ENCODE measurements around the gene DPH2. TPM values are rescaled to one million over a fixed set of nuclear protein-coding genes. Genes with fewer than 3 reads are reported as not detected.

The DPH2 gene
- total and polyA plus RNA-seq, 9 donors, result 14.0 to 21.9 (median 18.1) TPM

DNA sequence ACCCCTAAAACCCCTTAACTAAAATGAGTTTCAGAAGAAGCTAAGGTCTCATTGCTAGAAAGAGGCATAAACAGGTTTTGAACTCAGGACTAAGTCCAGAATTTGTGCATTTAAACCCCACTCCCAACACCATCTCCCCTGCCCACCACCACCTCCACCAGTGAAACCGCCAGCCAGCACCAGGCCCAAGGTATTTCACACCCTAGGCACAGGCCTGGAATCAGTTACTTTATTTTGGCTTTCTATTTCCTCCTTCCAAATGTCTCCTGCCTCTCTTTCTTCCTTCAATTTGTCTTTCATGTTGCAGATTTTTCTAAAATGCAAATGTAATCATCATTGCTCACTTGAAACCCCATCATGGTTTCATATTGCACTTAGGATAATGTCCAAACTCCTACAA lies 24.9 kb upstream of the DPH2 start:
- whole genome bisulfite sequencing (ENCODE audit: insufficient coverage), result 100% methylated on average over 1 of the region's 1 CpG
- Histone ChIP-seq H3K4me1 (ENCODE audit: control insufficient read depth, insufficient read depth, low read length) (peaks cover 36% of the 10 kb centered on the region), H3K4me3 (ENCODE audit: low read length) (no peak overlapping the region)

DNA sequence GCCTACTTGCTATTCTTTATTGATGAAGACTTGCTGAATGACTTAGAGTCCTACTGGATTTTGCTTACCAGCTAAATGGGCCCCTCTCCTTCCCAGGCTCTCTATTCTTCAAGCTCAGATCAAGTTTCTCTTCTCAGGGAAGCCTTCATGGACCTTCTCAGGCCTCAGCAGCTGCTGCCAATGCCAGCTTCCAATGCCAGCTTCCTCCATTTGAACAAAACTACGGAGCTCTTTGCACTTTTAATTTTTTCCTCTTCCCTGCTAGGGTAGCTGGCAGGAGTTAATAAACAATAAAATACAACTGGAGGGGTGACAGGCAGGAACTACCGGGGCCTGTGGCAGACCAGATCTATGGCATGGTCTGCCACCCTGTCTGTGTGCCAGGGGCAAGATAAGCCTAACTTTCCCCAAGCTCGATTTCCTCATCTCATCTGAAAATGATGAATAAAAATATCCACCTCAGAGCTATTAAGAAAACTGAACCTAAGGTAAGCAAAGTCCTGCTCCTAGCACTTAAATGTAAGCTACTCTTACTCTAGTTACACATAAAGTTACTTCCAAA lies 24.1 kb upstream of the DPH2 start:
- no CpG with 5 or more reads among the region's 3 CpGs for WGBS (ENCODE audit: insufficient coverage)
- Histone ChIP-seq H3K9me3 (replicated peaks; ENCODE audit: control insufficient read depth, low read depth, low read length) (no peaks in the 10 kb centered on the region), H3K27ac (ENCODE audit: low read length) (peak overlapping the region; percentile 91), H3K4me1 (ENCODE audit: control insufficient read depth, insufficient read depth, low read length) (peaks cover 39% of the 10 kb centered on the region), H3K4me3 (ENCODE audit: low read length) (peak overlapping the region; percentile 67), H3K36me3 (ENCODE audit: control insufficient read depth, insufficient read depth, low read length) (peaks cover 16% of the 10 kb centered on the region), H3K27me3 (ENCODE audit: control insufficient read depth, insufficient read depth, low read length) (no peaks in the 10 kb centered on the region)
- DNase-seq, result peak; percentile 39

More for the DNA sequence above, 24.9 kb upstream of the DPH2 start:
- H3K27me3 ChIP-seq (ENCODE audit: control insufficient read depth, insufficient read depth, low read length), result no peaks in the 10 kb centered on the region
- H3K36me3 ChIP-seq (ENCODE audit: control insufficient read depth, insufficient read depth, low read length), result peaks cover 8% of the 10 kb centered on the region
- no peak overlapping the region for H3K27ac ChIP-seq (ENCODE audit: low read length)
- DNase-seq, result no peak
- no peaks in the 10 kb centered on the region for H3K9me3 ChIP-seq (replicated peaks; ENCODE audit: control insufficient read depth, low read depth, low read length)

DNA sequence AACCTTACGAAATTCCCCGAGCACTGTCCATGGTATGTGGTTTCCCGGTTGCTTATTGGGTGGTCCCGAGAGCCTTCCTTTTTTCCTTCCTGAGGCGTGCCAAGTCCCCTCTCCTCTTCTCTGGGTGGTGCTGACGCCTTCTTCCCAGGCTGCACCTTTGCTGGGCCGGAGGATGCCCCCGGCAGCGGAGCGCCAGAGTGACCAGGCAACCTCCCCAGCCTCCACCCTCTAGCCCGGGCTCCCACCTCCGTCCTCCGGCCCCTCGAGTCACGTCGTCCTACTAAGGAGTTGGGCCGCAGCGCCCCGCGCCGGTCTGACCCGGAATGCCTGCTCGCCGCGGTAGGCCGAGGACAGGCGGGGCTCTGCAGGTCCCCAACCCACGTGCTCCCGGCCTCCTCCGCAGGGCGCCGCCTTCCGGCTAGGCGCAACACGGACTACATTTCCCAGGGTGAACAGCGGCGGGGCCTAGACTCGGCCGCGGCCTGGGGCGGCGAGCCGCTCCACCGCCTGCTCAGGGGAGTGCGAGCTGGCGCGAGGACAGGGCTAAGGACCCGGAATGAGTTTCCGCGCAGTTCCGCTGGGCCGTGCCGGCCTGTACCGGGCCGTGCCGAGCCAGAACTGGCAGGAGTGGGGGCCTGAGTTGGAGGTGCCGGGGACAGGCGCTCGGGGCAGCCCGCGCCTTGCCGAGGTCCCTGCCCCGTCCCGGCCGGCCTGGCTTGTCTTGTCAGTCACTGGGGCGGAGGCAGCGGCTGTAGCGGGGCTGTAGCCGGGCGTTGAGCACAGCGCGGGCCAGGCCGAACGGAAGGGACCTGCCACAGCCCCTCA lies 23.4 kb upstream of the DPH2 start, which contains the start of gene IPO13:
TSS of gene IPO13 (plus strand) at position 715 of the 825 bp plus-strand sequence. CDS start 651 bp downstream, outside the sequence.
- Histone ChIP-seq H3K27ac (ENCODE audit: low read length) (peak within 1 kb of the TSS; percentile 94), H3K4me1 (ENCODE audit: control insufficient read depth, insufficient read depth, low read length) (peaks cover 41% of the 10 kb centered on the region), H3K9me3 (replicated peaks; ENCODE audit: control insufficient read depth, low read depth, low read length) (no peaks in the 10 kb centered on the region), H3K4me3 (ENCODE audit: low read length) (peak within 1 kb of the TSS; percentile 67), H3K27me3 (ENCODE audit: control insufficient read depth, insufficient read depth, low read length) (no peaks in the 10 kb centered on the region), H3K36me3 (ENCODE audit: control insufficient read depth, insufficient read depth, low read length) (peaks cover 20% of the 10 kb centered on the region)
- under 1% methylated on average over 74 of the region's 74 CpGs for WGBS (ENCODE audit: insufficient coverage)
- peak; percentile 98 for DNase-seq

DNA sequence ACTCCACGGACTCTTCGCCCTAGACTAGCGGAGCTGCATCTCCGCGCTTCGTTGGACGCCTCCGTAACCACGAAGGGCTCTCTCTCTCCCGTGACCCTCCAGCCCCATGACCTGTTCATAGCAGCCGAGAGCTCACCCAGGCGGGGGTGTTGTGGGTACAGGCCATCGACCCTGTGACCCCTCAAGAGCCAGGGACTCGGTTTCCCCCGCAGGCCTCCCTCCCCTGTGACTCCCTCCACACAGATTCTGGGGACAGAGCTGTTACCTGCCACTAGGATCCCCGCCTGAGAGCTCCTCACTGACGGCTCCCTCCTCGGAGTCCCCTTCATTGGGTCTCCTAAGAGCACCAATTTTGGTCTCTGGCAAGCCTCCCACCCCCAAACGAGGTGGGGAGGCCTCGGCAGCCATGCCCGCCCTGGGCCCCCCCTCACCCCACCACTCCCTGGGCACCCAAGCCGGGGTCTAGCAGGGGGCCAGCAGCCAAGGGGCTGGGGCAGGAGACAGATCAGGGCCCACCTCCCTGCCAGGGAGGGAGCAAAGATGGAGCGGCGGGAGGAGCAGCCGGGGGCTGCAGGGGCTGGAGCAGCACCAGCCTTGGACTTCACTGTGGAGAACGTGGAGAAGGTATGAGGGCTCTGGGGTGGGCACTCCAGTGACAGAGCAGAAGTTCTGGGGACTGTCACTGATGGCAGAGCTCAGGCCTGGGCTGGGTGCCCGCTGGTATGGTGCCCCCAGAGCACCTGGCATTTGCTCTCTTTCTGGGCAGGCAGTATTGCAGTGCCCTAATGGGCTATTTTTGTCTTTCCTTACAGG lies 22.5 kb upstream of the DPH2 start:
- Histone ChIP-seq H3K4me1 (ENCODE audit: control insufficient read depth, insufficient read depth, low read length) (peaks cover 41% of the 10 kb centered on the region), H3K9me3 (replicated peaks; ENCODE audit: control insufficient read depth, low read depth, low read length) (no peaks in the 10 kb centered on the region), H3K27ac (ENCODE audit: low read length) (peak overlapping the region; percentile 94), H3K27me3 (ENCODE audit: control insufficient read depth, insufficient read depth, low read length) (no peaks in the 10 kb centered on the region), H3K4me3 (ENCODE audit: low read length) (peak overlapping the region; percentile 67), H3K36me3 (ENCODE audit: control insufficient read depth, insufficient read depth, low read length) (peaks cover 22% of the 10 kb centered on the region)
- DNase-seq, result peak; percentile 44
- 4% methylated on average over 23 of the region's 27 CpGs for WGBS (ENCODE audit: insufficient coverage)

DNA sequence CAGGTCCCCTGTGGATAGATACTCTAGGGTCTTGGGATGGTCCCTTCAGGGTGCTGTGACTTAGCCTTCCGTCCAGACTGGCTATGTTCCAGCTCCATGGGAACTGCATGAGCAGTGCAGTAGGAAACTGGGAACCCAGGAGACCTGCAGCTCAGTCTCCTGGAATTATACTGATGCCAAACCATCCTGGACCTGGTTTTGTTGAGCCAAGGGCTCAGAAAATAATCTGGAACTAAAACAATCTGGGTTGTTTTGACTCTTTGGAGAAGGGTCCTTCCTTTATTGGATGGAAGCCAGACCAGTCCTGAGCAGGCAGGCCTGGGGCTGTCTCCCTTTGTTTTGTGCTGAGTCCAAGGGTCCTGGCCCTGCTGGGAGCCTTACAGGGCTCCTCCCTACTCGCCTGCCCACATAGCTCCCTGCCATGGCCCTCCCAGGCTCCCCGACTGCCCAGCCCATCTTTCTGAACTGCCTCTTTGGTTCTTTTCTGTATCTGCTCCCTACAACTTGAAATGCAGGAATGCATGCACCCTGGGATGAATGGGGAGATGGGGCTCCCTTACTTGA lies 21.9 kb upstream of the DPH2 start:
- H3K27me3 ChIP-seq (ENCODE audit: control insufficient read depth, insufficient read depth, low read length), result no peaks in the 10 kb centered on the region
- peaks cover 25% of the 10 kb centered on the region for H3K36me3 ChIP-seq (ENCODE audit: control insufficient read depth, insufficient read depth, low read length)
- DNase-seq, result no peak
- H3K27ac ChIP-seq (ENCODE audit: low read length), result peak overlapping the region; percentile 8
- WGBS (ENCODE audit: insufficient coverage), result 0% methylated on average over 1 of the region's 3 CpGs
- peaks cover 41% of the 10 kb centered on the region for H3K4me1 ChIP-seq (ENCODE audit: control insufficient read depth, insufficient read depth, low read length)
- peak overlapping the region; percentile 67 for H3K4me3 ChIP-seq (ENCODE audit: low read length)
- H3K9me3 ChIP-seq (replicated peaks; ENCODE audit: control insufficient read depth, low read depth, low read length), result no peaks in the 10 kb centered on the region

DNA sequence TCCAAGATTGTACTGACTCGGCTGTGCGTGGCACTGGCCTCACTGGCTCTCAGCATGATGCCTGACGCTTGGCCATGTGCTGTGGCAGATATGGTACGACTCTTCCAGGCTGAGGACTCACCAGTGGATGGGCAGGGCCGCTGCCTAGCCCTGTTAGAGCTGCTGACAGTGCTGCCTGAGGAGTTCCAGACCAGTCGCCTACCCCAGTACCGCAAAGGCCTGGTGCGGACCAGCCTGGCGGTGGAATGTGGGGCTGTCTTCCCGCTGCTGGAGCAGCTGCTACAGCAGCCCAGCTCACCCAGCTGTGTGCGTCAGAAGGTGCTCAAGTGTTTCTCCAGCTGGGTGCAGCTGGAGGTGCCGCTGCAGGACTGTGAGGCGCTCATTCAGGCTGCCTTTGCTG lies 20.1 kb upstream of the DPH2 start:
- Histone ChIP-seq H3K36me3 (ENCODE audit: control insufficient read depth, insufficient read depth, low read length) (peaks cover 23% of the 10 kb centered on the region), H3K4me1 (ENCODE audit: control insufficient read depth, insufficient read depth, low read length) (peaks cover 39% of the 10 kb centered on the region), H3K9me3 (replicated peaks; ENCODE audit: control insufficient read depth, low read depth, low read length) (no peaks in the 10 kb centered on the region), H3K27ac (ENCODE audit: low read length) (peak overlapping the region; percentile 26), H3K27me3 (ENCODE audit: control insufficient read depth, insufficient read depth, low read length) (no peaks in the 10 kb centered on the region), H3K4me3 (ENCODE audit: low read length) (no peak overlapping the region)
- DNase-seq, result no peak
- 80% methylated on average over 13 of the region's 13 CpGs for WGBS (ENCODE audit: insufficient coverage)

DNA sequence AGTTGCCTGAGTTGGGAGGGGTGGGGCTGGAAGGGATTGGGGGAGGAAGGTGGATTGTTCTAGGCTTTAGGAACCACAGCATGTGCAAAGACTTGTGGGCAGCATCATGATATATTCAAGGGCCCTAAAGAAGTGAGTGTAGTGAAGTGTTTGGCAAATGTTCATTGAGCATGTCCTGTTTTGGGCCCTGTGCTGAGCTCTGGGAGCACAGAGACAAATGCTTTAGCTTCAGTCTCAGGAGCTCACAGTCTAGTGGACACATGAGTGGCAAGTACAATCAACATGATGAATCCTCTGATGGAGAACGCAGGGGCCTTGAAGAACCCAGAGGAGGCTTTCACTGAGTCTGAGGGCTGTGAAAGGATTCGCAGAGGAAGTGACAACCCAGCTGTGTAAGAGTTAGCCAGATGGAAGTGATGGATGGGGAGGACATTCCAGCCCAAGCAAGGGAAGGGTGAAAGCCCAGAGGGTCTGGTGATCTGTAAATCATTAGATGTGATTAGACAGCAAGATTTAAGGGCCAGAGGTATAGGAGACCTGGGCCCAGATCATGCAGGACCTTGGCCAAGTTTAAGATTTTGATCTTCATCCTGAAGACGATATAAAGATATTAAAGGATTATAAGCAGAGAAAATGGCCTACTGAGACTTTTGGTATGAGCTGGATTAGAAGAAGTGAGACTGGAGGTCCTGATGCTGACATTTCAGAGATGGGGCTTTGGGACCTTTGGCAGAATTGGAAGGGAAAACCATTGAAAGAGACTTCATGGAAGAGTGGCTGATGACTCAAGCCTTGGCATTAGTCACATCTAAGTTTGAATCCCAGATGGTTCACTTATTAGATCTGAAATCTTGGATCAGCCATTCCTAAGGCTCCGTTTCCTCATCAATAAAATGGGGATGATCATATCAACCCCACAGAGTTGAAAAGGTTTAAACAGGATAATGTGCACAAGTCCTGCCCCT lies 18.5 kb upstream of the DPH2 start:
- peaks cover 31% of the 10 kb centered on the region for H3K4me1 ChIP-seq (ENCODE audit: control insufficient read depth, insufficient read depth, low read length)
- no peak for DNase-seq
- no peaks in the 10 kb centered on the region for H3K9me3 ChIP-seq (replicated peaks; ENCODE audit: control insufficient read depth, low read depth, low read length)
- no peaks in the 10 kb centered on the region for H3K27me3 ChIP-seq (ENCODE audit: control insufficient read depth, insufficient read depth, low read length)
- H3K4me3 ChIP-seq (ENCODE audit: low read length), result no peak overlapping the region
- 90% methylated on average over 3 of the region's 4 CpGs for WGBS (ENCODE audit: insufficient coverage)
- no peak overlapping the region for H3K27ac ChIP-seq (ENCODE audit: low read length)
- H3K36me3 ChIP-seq (ENCODE audit: control insufficient read depth, insufficient read depth, low read length), result peaks cover 33% of the 10 kb centered on the region

DNA sequence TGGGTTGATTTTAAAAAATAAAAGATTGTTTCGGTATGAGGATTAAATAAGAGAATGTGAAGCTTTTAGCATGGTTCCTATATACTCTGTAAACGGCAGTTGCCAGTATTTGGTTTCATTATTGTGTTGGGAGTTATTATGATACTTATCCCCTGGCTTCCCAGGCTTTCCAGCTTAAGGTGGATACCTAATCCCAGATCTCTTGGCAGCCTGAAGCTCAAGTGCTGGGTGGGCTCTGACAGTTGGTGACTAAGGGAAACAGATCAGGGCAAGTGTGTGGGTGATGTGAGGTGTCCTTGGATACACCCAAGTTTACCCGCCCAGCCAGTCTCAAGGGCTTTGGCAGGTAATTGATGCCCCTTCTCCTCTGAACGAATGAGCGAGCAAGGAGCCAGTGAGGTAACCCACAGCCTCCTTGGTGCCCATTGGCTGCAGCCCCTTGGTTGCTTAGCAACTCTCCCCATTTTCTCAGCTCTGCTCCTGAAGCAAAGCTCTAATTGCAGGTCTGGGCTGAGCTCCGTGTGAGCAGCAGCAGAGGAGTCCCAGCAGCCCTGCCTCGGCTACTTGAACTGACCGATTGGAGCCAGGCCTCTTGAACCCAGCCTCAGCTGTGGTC lies 17.0 kb upstream of the DPH2 start:
- WGBS (ENCODE audit: insufficient coverage), result 56% methylated on average over 5 of the region's 8 CpGs
- Histone ChIP-seq H3K27ac (ENCODE audit: low read length) (no peak overlapping the region), H3K4me1 (ENCODE audit: control insufficient read depth, insufficient read depth, low read length) (peaks cover 23% of the 10 kb centered on the region), H3K27me3 (ENCODE audit: control insufficient read depth, insufficient read depth, low read length) (no peaks in the 10 kb centered on the region), H3K9me3 (replicated peaks; ENCODE audit: control insufficient read depth, low read depth, low read length) (no peaks in the 10 kb centered on the region), H3K4me3 (ENCODE audit: low read length) (no peak overlapping the region), H3K36me3 (ENCODE audit: control insufficient read depth, insufficient read depth, low read length) (peaks cover 48% of the 10 kb centered on the region)
- DNase-seq, result no peak

DNA sequence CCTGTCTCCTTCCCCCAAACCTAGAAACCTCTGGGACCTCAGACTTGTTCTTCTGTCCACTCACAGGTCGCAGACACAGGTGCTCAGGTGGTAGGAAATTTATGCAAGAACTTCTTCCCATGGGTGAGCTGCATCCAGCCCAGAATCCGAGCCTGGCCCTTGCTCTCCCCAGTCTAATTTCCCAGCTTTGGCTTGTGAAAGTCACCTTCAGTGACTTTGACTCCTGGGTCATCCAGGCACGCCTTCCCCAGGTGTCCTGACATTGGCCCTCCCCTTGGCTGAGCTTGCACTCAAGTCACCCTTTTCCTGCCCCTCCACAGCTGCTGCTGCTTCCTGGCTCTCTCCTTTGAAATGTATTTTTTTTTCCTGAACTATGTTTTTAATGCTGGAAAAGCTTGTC lies 16.4 kb upstream of the DPH2 start:
- 58% methylated on average over 2 of the region's 3 CpGs for WGBS (ENCODE audit: insufficient coverage)
- Histone ChIP-seq H3K27ac (ENCODE audit: low read length) (no peak overlapping the region), H3K4me3 (ENCODE audit: low read length) (no peak overlapping the region), H3K27me3 (ENCODE audit: control insufficient read depth, insufficient read depth, low read length) (no peaks in the 10 kb centered on the region), H3K36me3 (ENCODE audit: control insufficient read depth, insufficient read depth, low read length) (peaks cover 54% of the 10 kb centered on the region), H3K4me1 (ENCODE audit: control insufficient read depth, insufficient read depth, low read length) (peaks cover 18% of the 10 kb centered on the region), H3K9me3 (replicated peaks; ENCODE audit: control insufficient read depth, low read depth, low read length) (no peaks in the 10 kb centered on the region)
- no peak for DNase-seq
